ENCODE data around the gene OR8K3.
A peak's percentile ranks its signal among the peaks of the same experiment; 100 is the strongest.

The OR8K3 gene

DNA sequence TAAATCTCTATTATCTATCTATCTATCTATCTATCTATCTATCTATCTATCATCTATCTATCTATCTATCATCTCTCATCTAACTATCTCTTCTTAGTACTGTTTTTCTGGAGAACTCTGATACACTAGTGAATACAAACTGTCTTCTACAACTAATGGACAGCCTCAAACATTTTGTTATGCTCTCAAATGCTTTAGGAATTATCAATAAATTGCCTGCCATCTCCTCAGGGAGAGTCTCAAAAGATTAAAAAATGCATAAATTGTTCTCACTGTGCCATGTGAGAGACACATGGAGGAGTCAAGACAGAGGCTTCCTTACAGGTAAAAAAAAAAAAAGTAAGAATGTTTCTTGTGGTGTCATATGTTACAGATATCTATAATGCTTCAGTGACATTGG lies at the start of gene OR8K3:
TSS of gene OR8K3 (plus strand) at position 301 of the 400 bp plus-strand sequence. CDS start 3,163 bp downstream, outside the sequence.
- no peak for DNase-seq (ENCODE audit: low read depth, low spot score)

DNA sequence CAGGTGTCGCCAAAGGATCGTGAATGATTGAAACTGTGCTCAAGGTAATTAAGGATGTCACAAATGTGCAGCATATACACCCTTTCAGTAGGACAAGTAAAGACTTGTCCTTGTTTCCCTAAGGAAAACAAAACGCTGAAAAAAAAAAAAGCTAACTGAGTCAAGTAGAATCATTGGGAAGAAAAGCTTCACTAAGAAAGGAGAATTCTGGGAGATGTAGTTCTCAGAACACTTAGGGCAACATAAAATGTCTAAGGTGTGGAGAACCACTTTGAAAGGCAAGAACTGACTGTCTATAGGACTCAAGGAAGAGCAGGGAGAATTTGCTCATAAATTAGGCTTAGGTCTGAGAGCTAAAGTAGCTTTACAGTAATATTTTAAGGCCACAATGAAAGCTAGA lies 43.9 kb upstream of the OR8K3 start:
- DNase-seq (ENCODE audit: low read depth, low spot score): no peak

DNA sequence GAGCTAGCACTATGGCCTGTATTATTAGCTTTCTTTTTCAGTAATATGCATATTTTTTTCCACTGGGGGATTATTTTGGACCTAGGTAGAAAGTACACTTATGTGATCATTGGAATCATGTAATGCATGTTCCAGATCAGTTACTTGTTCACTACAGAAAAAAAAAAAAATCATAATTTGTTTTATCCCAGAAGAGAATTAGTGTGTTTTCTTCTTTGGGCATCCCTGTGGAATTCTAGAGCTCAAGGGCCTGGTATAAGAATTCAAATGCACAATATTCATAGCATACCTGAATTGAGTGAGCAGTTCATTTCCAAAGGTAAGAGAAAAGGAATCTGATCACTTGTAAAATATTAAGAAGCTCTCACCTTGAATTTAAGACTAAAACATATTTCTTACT lies 41.1 kb upstream of the OR8K3 start, which contains the start of gene OR5T1:
TSS of gene OR5T1 (plus strand) at position 301 of the 400 bp plus-strand sequence. CDS start 1,485 bp downstream, outside the sequence.
- no peak for DNase-seq (ENCODE audit: low read depth, low spot score)

- no peak for DNase-seq (ENCODE audit: low read depth, low spot score)
Measured at GRCh38 chr11:56292154-56292553, 22.8 kb upstream of the OR8K3 start, which contains the start of gene OR8H1. Gene OR8H1 (minus strand): TSS chr11:56292254. CDS start chr11:56291062, 1,192 bp downstream.

DNA sequence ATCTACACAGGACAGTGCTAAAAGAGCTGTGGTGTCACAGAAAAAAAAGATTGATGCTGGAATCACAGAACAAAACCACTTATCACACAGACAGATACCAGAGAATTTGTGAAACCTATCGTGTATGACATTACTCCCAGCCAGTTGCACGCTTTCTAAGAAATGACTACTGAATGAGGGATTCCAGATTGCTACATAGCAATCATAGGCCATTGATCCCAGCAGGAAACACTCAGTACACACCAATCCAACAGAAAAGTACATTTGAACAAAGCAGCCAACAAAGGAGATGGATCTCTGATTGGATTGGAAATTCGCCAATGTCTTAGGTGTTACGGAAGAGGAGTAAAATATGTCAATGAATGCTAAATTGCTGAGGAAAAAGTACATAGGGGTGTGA lies 18.0 kb upstream of the OR8K3 start:
- DNase-seq (ENCODE audit: low read depth, low spot score): no peak

- no peak for DNase-seq (ENCODE audit: low read depth, low spot score)
Measured at GRCh38 chr11:56307836-56308235, 7.1 kb upstream of the OR8K3 start.

DNA sequence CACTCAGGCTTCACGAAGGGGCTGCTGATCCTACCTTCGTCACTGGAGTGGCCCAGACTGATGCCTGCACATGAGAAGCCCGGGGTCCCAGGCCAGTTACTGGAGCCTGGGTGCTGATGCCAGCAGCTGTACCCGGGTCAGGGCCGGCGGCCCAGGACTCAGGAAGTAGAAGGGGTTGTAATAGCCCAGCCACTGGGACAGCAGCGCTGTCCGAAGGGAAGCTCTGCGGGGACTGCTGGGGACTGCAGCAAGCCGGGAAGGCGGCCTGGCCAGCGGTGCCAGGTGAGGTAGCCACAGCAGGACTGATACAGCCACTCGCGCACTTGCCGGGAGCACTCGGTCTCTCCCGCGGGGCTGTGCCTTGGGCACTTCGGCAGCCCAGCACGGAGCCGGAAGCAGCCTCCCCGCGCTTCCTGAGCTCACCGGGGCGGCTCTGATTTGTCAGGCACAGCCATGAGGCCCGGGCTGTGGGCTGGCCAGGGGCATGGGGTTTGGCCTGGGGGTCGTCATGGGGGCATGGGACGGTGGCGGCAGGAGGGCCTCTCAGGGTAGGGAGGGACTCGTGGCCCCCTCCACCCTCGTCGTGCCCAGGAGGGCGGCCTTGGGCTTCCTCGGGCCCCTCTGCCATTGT lies 17.0 kb downstream of the OR8K3 start:
- peak; percentile 2 for DNase-seq (ENCODE audit: low read depth, low spot score)

GRCh38 chr11:56333156-56333555 lies 18.2 kb downstream of the OR8K3 start:
- no peak for DNase-seq (ENCODE audit: low read depth, low spot score)

GRCh38 chr11:56340289-56340688 lies 25.3 kb downstream of the OR8K3 start:
- no peak for DNase-seq (ENCODE audit: low read depth, low spot score)

DNA sequence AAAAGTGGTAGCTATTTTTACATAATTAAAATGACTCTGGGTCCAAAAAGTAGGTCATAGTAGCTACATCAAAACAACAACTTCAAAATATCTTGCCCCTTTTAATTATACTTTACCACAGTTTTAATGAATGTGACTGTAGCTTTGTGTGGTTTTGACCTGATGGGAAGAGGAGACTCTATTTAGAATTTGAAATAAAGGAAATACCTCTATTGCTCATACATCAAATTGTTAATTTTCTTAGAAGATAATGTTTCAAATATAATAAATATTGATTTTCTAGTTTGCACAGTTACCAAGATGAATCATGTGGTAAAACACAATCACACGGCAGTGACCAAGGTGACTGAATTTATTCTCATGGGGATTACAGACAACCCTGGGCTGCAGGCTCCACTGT lies 30.8 kb downstream of the OR8K3 start, which contains the start of gene OR8K1:
TSS of gene OR8K1 (plus strand) at position 301 of the 400 bp plus-strand sequence. CDS start at position 301, 0 bp downstream.
- no peak for DNase-seq (ENCODE audit: low read depth, low spot score)

DNA sequence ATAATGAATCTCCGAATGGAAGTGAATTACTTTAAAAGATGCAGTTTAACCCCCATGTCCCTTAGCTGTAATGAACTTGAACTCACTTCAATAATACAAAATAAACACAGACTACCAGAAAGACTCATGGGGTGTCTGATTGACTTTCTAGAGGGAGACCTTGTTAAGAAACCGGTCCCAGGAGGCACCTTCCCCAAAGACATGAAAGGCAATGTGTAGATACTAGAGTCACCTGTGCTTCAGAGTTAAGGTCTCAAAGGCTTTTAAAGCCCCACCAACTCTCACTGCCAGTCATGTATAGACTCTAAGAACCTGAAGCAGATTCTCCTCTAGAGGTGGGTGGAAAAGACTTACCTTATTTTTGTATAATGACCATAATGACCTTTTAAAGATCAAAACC lies 39.0 kb downstream of the OR8K3 start, which contains the start of gene OR8J1:
TSS of gene OR8J1 (plus strand) at position 301 of the 400 bp plus-strand sequence. CDS start 5,956 bp downstream, outside the sequence.
- no peak for DNase-seq (ENCODE audit: low read depth, low spot score)
